IMR-90 (cell line): ENCODE measurements around the gene NIPBL. TPM values are rescaled to one million over a fixed set of nuclear protein-coding genes. Genes with fewer than 3 reads are reported as not detected.
"Not testable (repeated sequence)": the region's sequence is repeated elsewhere in the genome, so short reads cannot be mapped to it uniquely, and the experiment has no call there.

Experiments used
- ATAC-seq: fragments of 200-7000 bp; cut with Tn5 transposase; 2 replicates; pipeline ENCODE4 v1.9.1; 2020; ENCODE audit warnings: low read depth, mild to moderate bottlenecking, moderate library complexity
- BruUV-seq: library from RNA; stranded (reverse); fragments of 400-500 nt; replicated peaks from 2 replicates; lab custom pipeline; 2021; lab: Mats Ljungman, UMichigan
- CTCF ChIA-PET: fragments of 300-600 bp; formaldehyde crosslinking; extraction: SDS; loops from one replicate; lab custom pipeline; 2021; ENCODE audit warnings: antibody characterized with exemption; lab: Yijun Ruan, JAX
- POLR2A ChIA-PET: fragments of 300-600 bp; sonication (Branson Sonifier 250); formaldehyde crosslinking; loops from one replicate; lab custom pipeline; 2022; ENCODE audit warnings: antibody characterized with exemption; ENCODE audit not compliant: unreplicated experiment; lab: Charles Lee
- DNase-seq: peaks from one replicate; pipeline ENCODE4 v3.0.0; 2013
- H2AFZ ChIP-seq: replicated peaks from 2 replicates; pipeline ENCODE3; 2013; ENCODE audit warnings: low read length, mild to moderate bottlenecking; ENCODE audit not compliant: poor library complexity
- H2AK5ac ChIP-seq: 2 replicates; pipeline ENCODE4 v1.6.1; 2013; ENCODE audit warnings: low read depth, low read length, inconsistent platforms
- H2AK9ac ChIP-seq: replicated peaks from 2 replicates; pipeline ENCODE3; 2013; ENCODE audit warnings: mild to moderate bottlenecking, low read depth, low read length, moderate library complexity; ENCODE audit not compliant: poor library complexity
- H2BK120ac ChIP-seq: 2 replicates; pipeline ENCODE4 v1.6.1; 2013; ENCODE audit warnings: low read depth, low read length, inconsistent platforms
- H2BK15ac ChIP-seq: 3 replicates; pipeline ENCODE4 v1.6.1; 2013; ENCODE audit warnings: low read depth, low read length, inconsistent platforms
- H2BK20ac ChIP-seq: 2 replicates; pipeline ENCODE4 v1.6.1; 2013; ENCODE audit warnings: low read depth, mild to moderate bottlenecking, inconsistent platforms, low read length, moderate library complexity
- H2BK5ac ChIP-seq: 2 replicates; pipeline ENCODE4 v1.6.1; 2013; ENCODE audit warnings: mild to moderate bottlenecking, low read depth, low read length, inconsistent platforms; ENCODE audit not compliant: poor library complexity, severe bottlenecking
- H3K14ac ChIP-seq: replicated peaks from 2 replicates; pipeline ENCODE4 v1.6.1; 2013; ENCODE audit warnings: low read depth, low read length, inconsistent platforms
- H3K18ac ChIP-seq: 2 replicates; pipeline ENCODE4 v1.6.1; 2013; ENCODE audit warnings: low read depth, low read length, control low read depth
- H3K23ac ChIP-seq: 2 replicates; pipeline ENCODE4 v1.6.1; 2013; ENCODE audit warnings: low read depth, low read length, inconsistent platforms
- H3K27ac ChIP-seq: 2 replicates; pipeline ENCODE4 v1.5.1; 2013; ENCODE audit warnings: mild to moderate bottlenecking, control low read depth, low read length; ENCODE audit not compliant: insufficient read depth
- H3K27me3 ChIP-seq: 2 replicates; pipeline ENCODE4 v1.6.1; 2013; ENCODE audit warnings: low read length; ENCODE audit not compliant: control insufficient read depth, insufficient read depth
- H3K36me3 ChIP-seq: 2 replicates; pipeline ENCODE4 v1.6.1; 2013; ENCODE audit warnings: low read length, mixed read lengths; ENCODE audit not compliant: control insufficient read depth, insufficient read depth
- H3K4ac ChIP-seq: 2 replicates; pipeline ENCODE4 v1.6.1; 2013; ENCODE audit warnings: low read depth, low read length, inconsistent platforms
- H3K4me1 ChIP-seq: 2 replicates; pipeline ENCODE4 v1.6.1; 2013; ENCODE audit warnings: low read length, mixed read lengths; ENCODE audit not compliant: control insufficient read depth, insufficient read depth
- H3K4me2 ChIP-seq: 2 replicates; pipeline ENCODE4 v1.6.1; 2013; ENCODE audit warnings: low read depth, mild to moderate bottlenecking, control low read depth, low read length, moderate library complexity
- H3K4me3 ChIP-seq: 2 replicates; pipeline ENCODE4 v1.5.1; 2013; ENCODE audit warnings: low read depth, mild to moderate bottlenecking, control low read depth, low read length, moderate library complexity; ENCODE audit not compliant: insufficient read depth
- H3K56ac ChIP-seq: 2 replicates; pipeline ENCODE4 v1.6.1; 2013; ENCODE audit warnings: low read length, inconsistent platforms; ENCODE audit not compliant: insufficient read depth; ENCODE audit errors: extremely low read depth
- H3K79me1 ChIP-seq, 2 experiments: 2 replicates each; pipeline ENCODE4 v1.6.1; 2013; ENCODE audit warnings: low read length in 2 of 2, inconsistent platforms in 1 of 2, low read depth in 1 of 2
- H3K9ac ChIP-seq: 2 replicates; pipeline ENCODE4 v1.6.1; 2013; ENCODE audit warnings: low read depth, low read length, control low read depth
- H3K9me1 ChIP-seq: 2 replicates; pipeline ENCODE4 v1.6.1; 2013; ENCODE audit warnings: low read length, inconsistent platforms; ENCODE audit not compliant: insufficient read depth
- H3K9me3 ChIP-seq: 2 replicates; pipeline ENCODE4 v1.6.1; 2013; ENCODE audit warnings: low read length; ENCODE audit not compliant: control insufficient read depth, insufficient read depth
- H4K20me1 ChIP-seq: 2 replicates; pipeline ENCODE4 v1.6.1; 2013; ENCODE audit warnings: low read length, inconsistent platforms; ENCODE audit not compliant: insufficient read depth
- H4K5ac ChIP-seq: 2 replicates; pipeline ENCODE4 v1.6.1; 2013; ENCODE audit warnings: mild to moderate bottlenecking, low read depth, low read length, control low read depth
- H4K8ac ChIP-seq, 2 experiments: 2 replicates each; pipeline ENCODE4 v1.6.1; 2013; ENCODE audit warnings: low read depth in 2 of 2, low read length in 2 of 2, control low read depth in 1 of 2, inconsistent platforms in 1 of 2
- H4K91ac ChIP-seq: 2 replicates; pipeline ENCODE4 v1.6.1; 2013; ENCODE audit warnings: low read depth, low read length, inconsistent platforms; ENCODE audit not compliant: insufficient read depth
- WGBS, 2 experiments: methylation state at CpG; one replicate each; pipeline versions ENCODE4 v1.1.5 to v1.1.7; 2013; ENCODE audit warnings: missing lambda C conversion rate in 2 of 2; ENCODE audit not compliant: insufficient read length in 1 of 2; ENCODE audit errors: extremely low coverage in 2 of 2; 5-methylcytosine and 5-hydroxymethylcytosine counted together
- dilution Hi-C: fragments of 300-500 bp; cut with HindIII; formaldehyde crosslinking; loops from one replicate; pipeline ENCODE4 v1.14.3; 2018; ENCODE audit warnings: low sequenced_read_pairs; ENCODE audit not compliant: unreplicated experiment
- in situ Hi-C: fragments of 300-500 bp; cut with MboI; formaldehyde crosslinking; loops from 3 replicates; pipeline ENCODE4 v1.14.3; 2019; ENCODE audit warnings: low sequenced_read_pairs, inconsistent platforms, mixed read lengths
- intact Hi-C: fragments of 100-400 bp; cut with micrococcal nuclease; formaldehyde crosslinking; loops from 2 replicates; pipeline ENCODE4 v1.10.0; 2022
- polyA plus RNA-seq, 3 experiments: library from polyadenylated mRNA; depleted of rRNA; stranded (reverse); fragments of >200 nt; gene quantifications; 2 replicates each; pipeline ENCODE4 v1.2.3, GENCODE V29; 2012; ENCODE audit warnings: low replicate concordance in 1 of 3
- total RNA-seq: library from RNA; depleted of rRNA; stranded (reverse); fragments of >200 nt; gene quantifications from 2 replicates; pipeline ENCODE4 v1.2.3, GENCODE V29; 2012

Gene NIPBL
- total and polyA plus RNA-seq, 2 of the 4 experiments (the other 2 are of a cell fraction): 8.4 to 46.4 TPM

GRCh38 chr5:36848545-36848944, 28.0 kb upstream of the NIPBL start:
- in situ Hi-C loops, H2BK15ac ChIP-seq, H3K27me3 ChIP-seq, H3K4me1 ChIP-seq, H4K8ac ChIP-seq, H4K5ac ChIP-seq, H3K23ac ChIP-seq, H3K4me2 ChIP-seq, ATAC-seq, H3K4ac ChIP-seq, H2BK120ac ChIP-seq, dilution Hi-C loops, H2BK5ac ChIP-seq, H3K9me1 ChIP-seq, H3K79me1 ChIP-seq, DNase-seq, H3K9ac ChIP-seq, H3K14ac ChIP-seq, H3K9me3 ChIP-seq, POLR2A ChIA-PET, H2BK20ac ChIP-seq, H3K27ac ChIP-seq, H3K36me3 ChIP-seq, H4K91ac ChIP-seq, H2AK5ac ChIP-seq, H3K56ac ChIP-seq, CTCF ChIA-PET, BruUV-seq, H3K18ac ChIP-seq, H4K20me1 ChIP-seq, H2AFZ ChIP-seq, intact Hi-C loops, H2AK9ac ChIP-seq, H3K4me3 ChIP-seq: not testable (repeated sequence)
- no CpG with 5 or more reads among the region's 3 CpGs for WGBS, 2 experiments

GRCh38 chr5:36852903-36853302, 23.7 kb upstream of the NIPBL start:
- WGBS, 2 experiments: no CpG with 5 or more reads among the region's 6 CpGs
- H4K20me1 ChIP-seq, H2BK120ac ChIP-seq, H3K27me3 ChIP-seq, H3K79me1 ChIP-seq, H3K4me2 ChIP-seq, H3K56ac ChIP-seq, H4K5ac ChIP-seq, H4K8ac ChIP-seq, H3K18ac ChIP-seq, H2AK5ac ChIP-seq, BruUV-seq, H2BK20ac ChIP-seq, H3K4me3 ChIP-seq, H3K9ac ChIP-seq, H3K27ac ChIP-seq, H2BK15ac ChIP-seq, H2AK9ac ChIP-seq, H3K36me3 ChIP-seq, H3K9me1 ChIP-seq, dilution Hi-C loops, DNase-seq, POLR2A ChIA-PET, H3K23ac ChIP-seq, intact Hi-C loops, H4K91ac ChIP-seq, in situ Hi-C loops, H2AFZ ChIP-seq, CTCF ChIA-PET, H3K4me1 ChIP-seq, H3K14ac ChIP-seq, H2BK5ac ChIP-seq, H3K9me3 ChIP-seq, H3K4ac ChIP-seq, ATAC-seq: not testable (repeated sequence)
